ENCODE measurements around the gene ZBTB20. TPM values are rescaled to one million over a fixed set of nuclear protein-coding genes. Genes with fewer than 3 reads are reported as not detected.

The ZBTB20 gene
- total RNA-seq, 2 experiments from 2014 or later = 5.2 to 6.4 TPM

DNA sequence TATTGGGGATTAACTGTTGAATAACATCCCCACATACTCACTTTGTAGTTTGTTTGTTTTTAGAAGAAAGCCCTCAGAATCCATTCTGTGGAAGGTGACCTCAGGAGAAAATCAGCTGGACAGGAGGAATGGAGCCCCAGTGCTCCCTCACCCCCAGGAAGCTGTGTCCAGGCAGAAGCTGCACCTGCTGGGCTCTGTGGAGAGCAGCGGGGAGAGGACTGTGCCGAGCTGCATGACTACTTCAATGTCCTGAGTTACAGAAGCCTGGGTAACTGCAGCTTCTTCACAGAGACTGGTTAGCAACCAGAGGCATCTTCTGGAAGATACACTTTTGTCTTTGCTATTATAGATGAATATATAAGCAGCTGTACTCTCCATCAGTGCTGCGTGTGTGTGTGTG is 839.3 kb downstream of the ZBTB20 start:
- ATAC-seq (peak; percentile 4), DNase-seq (no peak)
- Mint-ChIP-seq H3K9me3 (ENCODE audit: low read depth) (no peaks in the 10 kb centered on the region), H3K4me1 (peaks cover 46% of the 10 kb centered on the region), H3K4me3 (peak overlapping the region; percentile 40), H3K27ac (peak overlapping the region; percentile 95), H3K27me3 (no peaks in the 10 kb centered on the region), H3K36me3 (ENCODE audit: low read depth) (peaks cover 22% of the 10 kb centered on the region)
- ChIA-PET POLR2A (interaction anchor here (1.8 to 2.2 kb wide), 3 partner anchors 22 to 94 kb away, joined by 6 to 9 read pairs (median 6); no protein-coding TSS in a partner anchor), CTCF (interaction anchor here (0.7 to 3.0 kb wide), 7 partner anchors 13 to 110 kb away, joined by 3 to 27 read pairs (median 4); partner anchors contain the start of gene TIGIT)
- intact Hi-C loops (cut with DNase I, micrococcal nuclease) = loop anchor here (2.0 to 10.0 kb wide), 5 partner anchors 21 to 1477 kb away; no protein-coding TSS in a partner anchor

DNA sequence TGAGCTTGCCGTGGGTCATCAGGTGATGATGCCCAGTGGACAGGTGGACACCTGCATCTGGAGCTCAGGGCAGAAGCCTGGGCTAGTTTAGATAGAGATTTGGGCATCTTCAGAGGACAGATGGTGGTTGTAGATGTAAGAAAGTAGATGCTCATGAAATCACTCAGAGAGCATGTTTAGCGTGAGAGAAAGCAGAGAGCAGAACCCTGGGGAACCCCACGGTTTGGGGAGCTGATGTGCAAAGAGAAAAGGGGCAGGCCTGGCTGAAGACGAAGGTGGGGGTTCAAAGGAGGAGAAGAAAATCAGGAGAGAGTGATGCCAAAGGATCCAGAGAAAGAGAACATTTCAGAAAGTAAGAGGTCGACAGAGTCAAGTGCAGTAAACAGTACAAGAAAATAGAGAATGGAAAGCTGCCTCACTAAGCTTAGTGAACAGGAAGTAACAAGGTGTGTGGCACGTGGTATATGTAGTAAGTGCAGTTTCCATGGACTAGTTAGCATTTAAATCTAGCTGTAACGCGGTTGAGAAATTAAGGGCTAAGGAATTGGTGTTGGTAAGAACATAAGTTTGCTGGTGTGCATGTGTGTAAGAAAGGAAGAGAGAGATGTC is 839.8 kb downstream of the ZBTB20 start:
- Mint-ChIP-seq H3K27ac (peak overlapping the region; percentile 95), H3K4me1 (peaks cover 45% of the 10 kb centered on the region), H3K27me3 (no peaks in the 10 kb centered on the region), H3K36me3 (ENCODE audit: low read depth) (peaks cover 22% of the 10 kb centered on the region), H3K4me3 (peak overlapping the region; percentile 40), H3K9me3 (ENCODE audit: low read depth) (no peaks in the 10 kb centered on the region)
- DNase-seq = peak; percentile 55
- ATAC-seq = peak; percentile 30
- ChIA-PET POLR2A (interaction anchor here (1.8 to 2.2 kb wide), 3 partner anchors 23 to 94 kb away, joined by 6 to 9 read pairs (median 6); no protein-coding TSS in a partner anchor), CTCF (interaction anchor here (0.7 to 3.0 kb wide), 9 partner anchors 13 to 152 kb away, joined by 3 to 27 read pairs (median 4); partner anchors contain the start of gene TIGIT)
- intact Hi-C loops (cut with DNase I, micrococcal nuclease) = loop anchor here (5.0 to 10.0 kb wide), 3 partner anchors 95 to 1477 kb away; no protein-coding TSS in a partner anchor

DNA sequence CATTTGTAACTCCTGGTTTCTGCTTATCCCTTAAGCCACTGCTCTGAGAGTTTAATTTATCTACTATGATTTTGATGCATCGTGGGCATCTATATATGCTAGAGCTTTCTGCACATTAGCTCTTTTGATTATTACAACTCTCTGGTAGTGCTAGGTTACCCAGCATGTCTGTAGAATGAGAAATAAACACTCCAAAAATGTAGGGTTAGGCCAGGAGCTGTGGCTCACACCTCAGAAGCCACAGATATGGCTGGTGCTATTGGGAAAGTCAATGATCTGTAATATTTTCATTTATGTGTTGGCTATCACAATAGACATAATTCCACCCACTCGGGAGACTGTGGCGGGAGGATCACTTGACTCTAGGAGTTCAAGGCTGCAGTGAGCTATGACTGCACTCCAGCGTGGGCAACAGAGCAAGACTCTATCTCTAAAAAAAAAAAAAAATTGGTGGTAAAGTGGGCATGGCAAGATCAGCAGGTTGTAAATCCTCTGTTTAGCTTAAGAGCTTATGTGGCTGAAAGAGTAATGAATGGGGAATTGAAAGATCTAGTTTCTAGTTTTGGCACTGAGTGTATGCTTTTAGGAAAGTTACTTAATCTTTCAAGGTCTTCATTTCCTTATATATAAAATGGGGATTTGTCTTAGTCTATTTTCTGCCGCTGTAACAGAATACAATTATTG is 847.0 kb downstream of the ZBTB20 start:
- peak overlapping the region; percentile 1 for H3K4me3 Mint-ChIP-seq
- ChIA-PET POLR2A (no interaction called here), CTCF (interaction anchor here (0.6 to 2.8 kb wide), 8 partner anchors 9 to 148 kb away, joined by 3 to 11 read pairs (median 4); no protein-coding TSS in a partner anchor)
- H3K4me1 Mint-ChIP-seq = peaks cover 7% of the 10 kb centered on the region
- H3K27ac Mint-ChIP-seq = no peak overlapping the region
- ATAC-seq = no peak
- intact Hi-C loops (cut with DNase I, micrococcal nuclease) = loop anchor here (2.0 to 10.0 kb wide), 2 partner anchors 147 to 1485 kb away; no protein-coding TSS in a partner anchor
- no peak for DNase-seq
- H3K9me3 Mint-ChIP-seq (ENCODE audit: low read depth) = no peaks in the 10 kb centered on the region
- peaks cover 11% of the 10 kb centered on the region for H3K36me3 Mint-ChIP-seq (ENCODE audit: low read depth)
- H3K27me3 Mint-ChIP-seq = no peaks in the 10 kb centered on the region

DNA sequence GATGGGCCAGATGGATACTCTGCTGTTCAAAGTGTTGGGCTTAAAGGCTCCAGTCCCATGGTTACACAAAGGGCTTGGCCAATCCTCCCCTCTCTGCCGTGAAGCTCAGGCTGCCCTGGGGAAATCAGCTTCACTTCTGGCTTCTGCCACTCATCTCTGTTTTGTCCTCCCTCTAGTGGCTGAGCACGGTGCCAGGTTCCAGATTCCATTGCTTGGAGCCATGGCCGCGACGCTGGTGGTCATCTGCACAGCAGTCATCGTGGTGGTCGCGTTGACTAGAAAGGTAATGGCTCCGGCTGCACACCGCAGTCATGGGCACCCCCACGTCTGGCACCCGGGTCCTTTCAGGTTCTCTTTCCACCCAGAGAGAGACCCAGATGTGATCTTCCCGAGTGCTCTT is 847.7 kb downstream of the ZBTB20 start:
- peaks cover 13% of the 10 kb centered on the region for H3K36me3 Mint-ChIP-seq (ENCODE audit: low read depth)
- peak; percentile 52 for ATAC-seq
- H3K27ac Mint-ChIP-seq = peak overlapping the region; percentile 17

DNA sequence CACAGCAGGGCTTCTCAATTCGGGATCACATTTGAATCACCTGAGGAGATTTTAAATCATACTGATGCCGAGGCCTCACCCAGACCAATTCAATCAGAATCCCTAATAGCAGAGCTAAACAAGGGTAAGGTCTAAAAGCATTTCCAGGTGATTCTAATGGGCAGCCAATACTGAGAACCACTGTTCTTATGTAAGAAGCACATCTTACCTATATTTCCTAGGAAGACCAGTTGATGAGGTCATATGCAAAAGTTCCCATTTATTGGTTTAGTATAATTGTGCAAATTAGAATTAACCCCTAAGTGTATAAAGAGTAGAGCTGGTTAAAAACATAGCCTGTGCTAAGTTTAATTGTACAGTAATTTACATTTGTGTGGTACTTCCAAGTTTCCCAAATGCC is 851.1 kb downstream of the ZBTB20 start:
- POLR2A ChIA-PET = no interaction called here

More for the DNA sequence above, 847.7 kb downstream of the ZBTB20 start:
- ChIA-PET POLR2A (no interaction called here), CTCF (interaction anchor here (0.6 to 2.8 kb wide), 7 partner anchors 8 to 156 kb away, joined by 3 to 11 read pairs (median 4); no protein-coding TSS in a partner anchor)
- peaks cover 4% of the 10 kb centered on the region for H3K4me1 Mint-ChIP-seq
- H3K27me3 Mint-ChIP-seq = no peaks in the 10 kb centered on the region
- intact Hi-C loops (cut with DNase I, micrococcal nuclease) = loop anchor here (2.0 kb wide), 1 partner anchor 147 kb away; no protein-coding TSS in a partner anchor
- peak overlapping the region; percentile 1 for H3K4me3 Mint-ChIP-seq
- H3K9me3 Mint-ChIP-seq (ENCODE audit: low read depth) = no peaks in the 10 kb centered on the region
- DNase-seq = peak; percentile 53

DNA sequence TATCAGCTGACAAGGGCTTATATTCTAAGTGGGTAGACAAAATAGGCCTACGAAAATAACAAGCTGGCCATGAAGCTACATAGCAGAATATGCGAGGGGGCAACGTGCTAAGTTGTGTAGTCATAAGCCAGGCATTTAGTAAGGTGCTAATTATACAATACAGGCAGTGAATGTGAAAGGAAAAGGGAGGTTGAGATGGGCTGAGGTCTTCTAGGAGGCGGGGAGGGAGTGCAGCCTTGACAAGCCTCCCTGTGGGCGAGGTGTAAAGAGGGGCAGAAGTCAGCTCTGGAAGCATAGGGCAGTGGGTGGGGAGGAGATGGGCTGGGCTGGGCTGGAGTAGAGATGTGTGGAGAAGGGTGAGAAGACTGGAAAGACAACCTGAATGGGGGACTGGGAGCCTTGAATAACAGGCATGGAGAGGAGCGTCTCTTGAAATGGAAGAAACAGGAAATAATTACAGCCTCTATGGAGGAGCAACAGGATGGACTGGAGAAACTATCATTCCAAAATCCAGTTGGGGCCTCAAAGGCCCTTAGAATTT is 852.1 kb downstream of the ZBTB20 start:
- ChIA-PET CTCF (interaction anchor here (1.0 to 2.9 kb wide), 5 partner anchors 9 to 39 kb away, joined by 3 to 11 read pairs (median 3); no protein-coding TSS in a partner anchor), POLR2A (no interaction called here)
- Mint-ChIP-seq H3K27me3 (no peaks in the 10 kb centered on the region), H3K27ac (peak overlapping the region; percentile 79), H3K36me3 (ENCODE audit: low read depth) (peaks cover 4% of the 10 kb centered on the region), H3K4me3 (peak overlapping the region; percentile 62), H3K9me3 (ENCODE audit: low read depth) (no peaks in the 10 kb centered on the region), H3K4me1 (peaks cover 32% of the 10 kb centered on the region)
- ATAC-seq = peak; percentile 11
- DNase-seq = peak; percentile 21
- intact Hi-C loops (cut with DNase I, micrococcal nuclease) = loop anchor here (5.0 kb wide), 3 partner anchors 37 to 83 kb away; no protein-coding TSS in a partner anchor

More for the DNA sequence above, 851.1 kb downstream of the ZBTB20 start:
- Mint-ChIP-seq H3K27ac (peak overlapping the region; percentile 5), H3K4me3 (peak overlapping the region; percentile 62), H3K9me3 (ENCODE audit: low read depth) (no peaks in the 10 kb centered on the region), H3K4me1 (peaks cover 25% of the 10 kb centered on the region), H3K27me3 (no peaks in the 10 kb centered on the region), H3K36me3 (ENCODE audit: low read depth) (peaks cover 9% of the 10 kb centered on the region)
- ATAC-seq (no peak), DNase-seq (no peak)
- intact Hi-C loops (cut with DNase I, micrococcal nuclease) = no loop called here
- CTCF ChIA-PET = interaction anchor here (0.6 to 2.9 kb wide), 7 partner anchors 10 to 146 kb away, joined by 3 to 11 read pairs (median 3); no protein-coding TSS in a partner anchor

DNA sequence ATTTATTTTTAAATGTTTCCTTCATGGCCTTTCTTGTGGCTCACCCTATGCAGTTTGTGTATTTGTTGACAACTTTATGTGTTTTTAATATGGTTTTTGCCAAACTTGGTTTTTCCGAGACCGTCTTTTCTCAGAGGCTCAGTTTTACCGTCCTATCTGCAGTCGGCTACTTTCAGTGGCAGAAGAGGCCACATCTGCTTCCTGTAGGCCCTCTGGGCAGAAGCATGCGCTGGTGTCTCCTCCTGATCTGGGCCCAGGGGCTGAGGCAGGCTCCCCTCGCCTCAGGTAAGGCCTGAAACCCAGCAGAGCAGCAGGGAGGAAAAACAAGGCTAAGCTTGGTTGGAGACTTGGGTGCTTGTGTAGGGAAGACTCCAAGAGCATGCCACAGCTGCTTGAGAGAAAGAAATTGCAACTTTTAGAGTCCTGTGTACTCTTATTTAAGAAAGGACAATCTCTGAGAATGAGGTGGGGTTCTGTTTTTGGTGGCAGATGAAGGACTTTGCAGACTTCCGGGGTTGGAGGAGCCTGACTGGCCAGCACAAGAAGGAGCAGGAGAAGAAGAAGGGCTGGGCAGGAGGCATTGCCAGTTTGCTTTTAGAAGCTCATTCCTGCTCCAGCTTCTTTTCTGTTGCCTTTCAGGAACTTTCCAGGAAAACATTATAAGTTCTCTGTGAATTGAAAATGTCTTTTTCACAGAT is 853.1 kb downstream of the ZBTB20 start, which contains the start of gene TIGIT:
TSS of gene TIGIT (plus strand) at position 191 of the 698 bp plus-strand sequence. CDS start at position 225, 34 bp downstream.
- Mint-ChIP-seq H3K9me3 (ENCODE audit: low read depth) (no peaks in the 10 kb centered on the region), H3K36me3 (ENCODE audit: low read depth) (peaks cover 4% of the 10 kb centered on the region), H3K4me3 (peak within 1 kb of the TSS; percentile 62), H3K27me3 (no peaks in the 10 kb centered on the region), H3K4me1 (peaks cover 30% of the 10 kb centered on the region), H3K27ac (peak within 1 kb of the TSS; percentile 81)
- POLR2A ChIA-PET = no interaction called here
- CTCF ChIA-PET = interaction anchor here (0.6 to 3.8 kb wide), 13 partner anchors 8 to 385 kb away, joined by 3 to 20 read pairs (median 4); no protein-coding TSS in a partner anchor
- ATAC-seq = no peak
- intact Hi-C loops (cut with DNase I, micrococcal nuclease) = loop anchor here (5.0 kb wide), 3 partner anchors 38 to 82 kb away; no protein-coding TSS in a partner anchor
- DNase-seq = no peak

DNA sequence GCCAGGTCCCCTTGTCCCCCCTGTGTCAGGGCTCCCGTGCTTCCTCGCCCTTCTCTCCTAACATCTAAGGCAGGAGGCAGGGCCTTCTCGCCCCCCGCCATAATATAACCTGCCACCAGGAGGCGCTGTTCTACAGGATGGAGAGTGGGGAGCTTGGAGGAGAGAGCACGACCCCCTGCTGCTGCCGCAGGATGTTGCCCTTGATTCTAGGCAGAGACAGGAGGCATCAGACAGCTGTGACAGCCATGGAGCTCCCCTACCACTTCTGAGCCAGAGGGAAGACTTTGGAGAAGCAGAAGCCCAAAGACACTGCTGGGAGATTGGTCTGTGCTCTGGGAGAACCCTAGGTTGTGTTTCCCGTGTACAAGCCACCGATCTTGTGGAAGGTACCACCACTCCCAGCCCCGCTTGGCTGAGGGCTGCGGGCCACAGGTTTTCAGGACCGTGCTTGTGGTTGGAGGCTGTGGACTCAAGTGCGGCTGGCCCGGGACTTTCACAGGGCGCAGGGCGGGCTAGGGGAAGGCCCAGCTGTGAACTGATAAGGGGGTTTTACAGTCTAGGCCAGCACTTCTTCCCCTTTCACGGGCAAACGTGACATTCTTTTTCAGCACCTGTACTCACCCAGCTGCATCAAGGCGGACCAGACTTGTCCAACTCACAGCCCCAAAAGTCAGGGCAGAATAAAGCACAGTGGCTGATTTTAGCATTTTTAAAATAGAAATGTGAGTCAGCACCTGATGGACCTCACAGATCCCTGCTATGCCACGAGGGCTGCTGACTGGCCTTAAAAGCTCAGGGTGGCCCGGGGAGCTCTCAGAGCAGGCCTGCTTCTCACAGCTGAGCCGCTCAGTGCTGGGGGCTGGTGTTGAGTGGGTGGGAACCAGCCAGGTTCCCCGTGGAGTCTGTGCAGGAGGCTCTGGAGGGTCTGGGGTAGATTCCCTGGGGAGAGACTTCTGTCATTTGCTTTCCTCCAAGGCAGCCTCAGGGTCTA is 855.9 kb downstream of the ZBTB20 start:
- H3K4me1 Mint-ChIP-seq = peaks cover 34% of the 10 kb centered on the region
- POLR2A ChIA-PET = interaction anchor here (0.6 to 1.8 kb wide), 3 partner anchors 78 to 832 kb away, joined by 3 to 5 read pairs (median 3); no protein-coding TSS in a partner anchor
- no peaks in the 10 kb centered on the region for H3K9me3 Mint-ChIP-seq (ENCODE audit: low read depth)
- peaks cover 3% of the 10 kb centered on the region for H3K36me3 Mint-ChIP-seq (ENCODE audit: low read depth)
- peak; percentile 94 for DNase-seq
- H3K27me3 Mint-ChIP-seq = no peaks in the 10 kb centered on the region
- peak overlapping the region; percentile 91 for H3K27ac Mint-ChIP-seq
- intact Hi-C loops (cut with DNase I, micrococcal nuclease) = loop anchor here (1.0 to 5.0 kb wide), 7 partner anchors 41 to 138 kb away; no protein-coding TSS in a partner anchor
- peak; percentile 76 for ATAC-seq
- H3K4me3 Mint-ChIP-seq = peak overlapping the region; percentile 51
- CTCF ChIA-PET = interaction anchor here (0.5 to 3.8 kb wide), 38 partner anchors 9 to 1926 kb away, joined by 3 to 27 read pairs (median 4); no protein-coding TSS in a partner anchor

DNA sequence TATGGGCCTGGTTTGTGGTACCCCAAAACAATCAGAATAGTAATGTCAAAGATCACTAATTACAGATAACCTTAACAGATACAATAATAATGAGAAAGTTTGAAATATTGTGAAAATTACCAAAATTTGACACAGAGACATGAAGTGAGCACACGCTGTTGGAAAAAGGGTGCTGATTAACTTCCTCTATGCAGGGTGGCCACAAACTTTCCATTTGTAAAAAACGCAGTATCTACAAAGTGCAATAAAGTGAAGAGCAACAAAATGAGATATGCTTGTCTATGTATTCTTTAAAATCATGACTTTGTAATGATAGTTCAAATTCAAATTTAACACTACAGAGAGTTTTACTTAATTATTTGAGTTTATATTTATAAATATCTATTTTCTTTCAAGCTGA is 860.8 kb downstream of the ZBTB20 start:
- no peaks in the 10 kb centered on the region for H3K27me3 Mint-ChIP-seq
- no peak for DNase-seq
- H3K9me3 Mint-ChIP-seq (ENCODE audit: low read depth) = no peaks in the 10 kb centered on the region
- H3K4me3 Mint-ChIP-seq = no peak overlapping the region
- ChIA-PET POLR2A (no interaction called here), CTCF (interaction anchor here (0.6 to 2.8 kb wide), 6 partner anchors 9 to 1234 kb away, joined by 3 to 11 read pairs (median 4); partner anchors contain the start of gene TIGIT)
- peaks cover 23% of the 10 kb centered on the region for H3K4me1 Mint-ChIP-seq
- no peaks in the 10 kb centered on the region for H3K36me3 Mint-ChIP-seq (ENCODE audit: low read depth)
- intact Hi-C loops (cut with DNase I, micrococcal nuclease) = no loop called here
- no peak for ATAC-seq
- H3K27ac Mint-ChIP-seq = peak overlapping the region; percentile 85
